GM21423 (cell line): ENCODE measurements around the gene NTM.
"Not testable (repeated sequence)": the region's sequence is repeated elsewhere in the genome, so short reads cannot be mapped to it uniquely, and the experiment has no call there.

ENCODE experiments used
- ATAC-seq: cut with Tn5 transposase; IDR thresholded peaks from one replicate; pipeline ENCODE4 v1.9.1; 2021; ENCODE audit warnings: mild to moderate bottlenecking, moderate library complexity; ENCODE audit not compliant: unreplicated experiment

The NTM gene

DNA sequence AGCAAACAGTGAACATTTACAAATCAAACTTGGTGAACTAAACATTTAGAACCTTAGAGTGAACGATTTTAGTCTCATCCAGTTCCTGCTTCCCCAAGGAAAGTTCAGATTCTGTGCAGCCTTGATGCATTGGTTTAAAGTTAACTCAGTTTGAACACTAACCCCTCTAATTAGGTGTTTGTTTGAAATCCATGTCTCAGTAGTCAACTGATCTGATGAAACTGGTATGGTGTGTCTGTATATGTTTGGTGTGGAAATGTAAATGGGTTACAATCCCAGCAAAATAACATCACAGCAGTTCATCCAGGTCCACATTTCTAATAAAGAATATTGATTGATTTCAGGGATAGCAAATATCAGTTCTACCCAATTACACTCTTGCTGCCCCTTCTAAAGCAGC is 532.0 kb downstream of the NTM start:
- ATAC-seq: no peak

DNA sequence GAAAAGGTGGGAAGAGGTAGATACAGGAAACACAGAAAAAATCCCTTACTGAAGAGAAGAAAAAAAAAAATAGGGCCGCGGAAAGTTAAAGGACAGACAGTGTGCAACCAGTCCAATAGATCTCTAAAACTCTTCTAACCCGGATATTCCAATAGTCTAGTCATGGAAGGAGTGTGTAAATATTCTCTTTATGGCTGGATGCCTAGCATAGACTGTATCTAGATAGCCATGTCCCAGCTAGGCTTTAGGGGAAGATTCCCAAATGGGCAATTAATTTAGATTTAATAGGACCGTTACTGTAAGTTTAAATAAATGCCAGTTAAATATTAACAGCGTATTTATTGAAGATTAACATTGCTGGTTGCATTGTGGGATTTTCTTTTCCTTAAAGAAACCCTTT is 532.7 kb downstream of the NTM start:
- no peak for ATAC-seq

DNA sequence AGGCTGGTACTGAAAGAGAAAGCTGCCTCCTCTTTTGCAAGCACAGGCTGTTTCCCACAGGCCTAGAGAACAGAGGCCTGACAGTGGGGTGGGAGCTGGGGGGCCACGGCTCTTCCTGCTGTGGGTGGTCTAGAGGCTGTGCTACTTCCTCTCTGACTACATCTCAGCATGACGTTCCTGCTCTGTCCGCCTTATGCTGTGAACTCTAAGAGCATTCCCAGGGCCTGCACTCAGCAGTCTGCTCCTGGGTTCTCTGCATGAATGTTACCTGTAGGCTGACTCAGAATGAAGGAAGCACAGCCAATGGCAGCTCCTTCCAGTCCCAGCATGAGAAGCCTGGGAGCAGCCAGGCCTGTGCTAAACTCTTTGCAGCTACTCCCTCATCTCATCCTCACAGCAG is 534.3 kb downstream of the NTM start:
- ATAC-seq: no peak

DNA sequence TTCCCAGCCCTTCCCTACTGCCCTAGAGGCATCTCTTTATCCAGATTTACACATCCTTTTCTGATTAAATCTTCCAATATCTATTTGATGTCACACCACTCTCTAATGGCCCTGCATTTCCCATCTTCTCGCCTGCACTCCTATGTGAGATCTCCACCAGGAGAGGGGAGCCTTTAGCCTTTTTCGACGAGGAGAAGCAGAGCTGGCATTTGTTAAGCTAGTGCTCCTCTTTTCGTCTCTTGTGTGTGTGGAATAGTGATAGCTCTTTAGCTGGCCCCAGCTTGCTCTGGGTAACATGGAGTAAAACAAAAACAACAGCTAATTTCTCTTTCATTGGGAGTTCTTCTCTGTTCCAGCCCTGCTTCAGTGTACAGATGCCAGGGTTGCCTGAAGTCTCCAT is 536.5 kb downstream of the NTM start:
- ATAC-seq: no peak

DNA sequence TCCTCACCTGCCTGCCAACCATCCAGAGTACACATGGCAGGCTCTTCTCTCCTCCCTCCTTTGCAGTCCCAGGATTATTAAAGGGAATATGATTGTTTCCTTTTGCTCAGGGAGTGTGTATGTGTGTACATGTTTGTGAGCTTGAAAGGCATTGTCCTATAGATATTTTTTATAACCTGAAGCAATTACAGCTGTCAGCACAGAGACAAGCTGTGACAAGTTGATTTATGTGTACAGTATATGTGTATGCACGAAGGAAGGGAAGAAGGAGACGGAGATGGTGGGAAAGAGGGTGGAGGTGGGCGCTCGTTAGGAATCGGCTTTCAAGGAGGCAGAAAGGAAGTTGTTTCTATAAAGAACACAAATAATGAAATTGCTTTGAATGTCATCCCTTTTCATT is 537.0 kb downstream of the NTM start:
- no peak for ATAC-seq

DNA sequence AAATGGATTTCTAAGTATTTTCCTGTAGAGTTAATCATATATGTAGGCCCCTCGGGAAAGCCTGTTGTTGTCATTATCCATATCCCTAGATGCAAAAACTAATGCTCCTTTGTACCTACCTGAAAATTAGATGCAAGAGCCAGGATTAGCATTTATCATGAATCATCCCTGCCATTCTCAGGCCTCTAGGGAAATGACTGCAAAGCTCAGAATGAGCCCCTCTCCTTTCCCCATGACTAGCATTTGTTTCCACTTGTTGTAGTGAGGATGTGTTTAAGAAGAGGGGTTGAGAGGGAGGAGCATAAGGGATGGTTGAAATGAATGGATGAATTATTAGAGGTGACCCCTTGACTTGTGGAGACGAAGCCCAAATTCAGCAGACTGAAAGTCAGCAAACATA is 537.9 kb downstream of the NTM start:
- no peak for ATAC-seq

DNA sequence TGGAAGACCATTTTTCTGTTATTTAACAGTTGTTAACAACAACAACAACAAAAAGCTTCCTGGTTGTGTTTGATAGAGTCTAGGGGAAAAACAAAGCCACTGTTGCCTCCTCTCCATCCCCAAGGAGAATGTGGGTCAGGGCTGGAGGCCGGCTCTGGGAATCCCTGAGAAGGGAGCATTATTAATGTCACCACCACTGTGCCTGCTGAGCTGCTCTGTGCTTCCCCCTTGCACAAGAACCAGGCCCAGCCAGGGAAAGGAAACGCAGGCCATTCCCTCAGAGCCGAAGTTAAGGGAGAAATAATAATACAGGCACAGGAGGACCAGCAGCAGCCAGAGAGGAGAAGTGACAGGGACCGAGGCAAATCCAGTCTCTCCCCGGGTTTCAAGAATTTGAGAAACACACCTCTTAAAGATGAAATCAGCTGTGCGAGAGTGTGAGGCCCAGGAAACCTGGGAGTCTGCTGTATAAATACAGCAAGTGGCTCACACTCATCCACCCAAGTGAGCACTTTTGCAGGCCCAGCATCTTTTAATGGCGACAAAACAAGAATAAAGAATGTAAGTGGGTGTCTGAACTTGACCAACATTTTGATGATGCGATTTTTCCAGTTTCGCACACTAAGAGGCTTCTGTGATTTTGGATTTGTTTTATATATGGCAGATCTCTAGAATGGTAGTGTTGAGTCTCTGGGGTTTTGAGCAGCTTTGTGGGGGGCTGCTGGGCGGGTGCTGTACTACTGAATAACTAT is 539.2 kb downstream of the NTM start:
- ATAC-seq: no peak

DNA sequence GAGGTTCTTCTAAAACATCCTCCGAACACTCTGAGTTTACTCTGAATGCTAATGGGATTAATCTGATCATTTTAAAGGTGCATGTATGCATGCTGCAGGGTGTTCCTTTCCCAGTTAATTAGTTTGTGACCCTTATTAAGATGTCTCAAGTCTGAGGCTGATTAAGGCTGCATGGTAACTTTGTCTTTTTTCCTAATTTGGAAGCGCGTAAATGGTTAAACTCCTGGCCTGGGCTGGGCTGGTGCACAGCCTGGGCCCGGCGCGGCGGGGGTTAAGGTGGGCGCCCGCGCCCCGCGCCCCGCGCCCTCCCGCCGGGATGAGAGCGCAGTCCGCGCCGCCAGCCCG is 539.7 kb downstream of the NTM start:
- no peak for ATAC-seq

DNA sequence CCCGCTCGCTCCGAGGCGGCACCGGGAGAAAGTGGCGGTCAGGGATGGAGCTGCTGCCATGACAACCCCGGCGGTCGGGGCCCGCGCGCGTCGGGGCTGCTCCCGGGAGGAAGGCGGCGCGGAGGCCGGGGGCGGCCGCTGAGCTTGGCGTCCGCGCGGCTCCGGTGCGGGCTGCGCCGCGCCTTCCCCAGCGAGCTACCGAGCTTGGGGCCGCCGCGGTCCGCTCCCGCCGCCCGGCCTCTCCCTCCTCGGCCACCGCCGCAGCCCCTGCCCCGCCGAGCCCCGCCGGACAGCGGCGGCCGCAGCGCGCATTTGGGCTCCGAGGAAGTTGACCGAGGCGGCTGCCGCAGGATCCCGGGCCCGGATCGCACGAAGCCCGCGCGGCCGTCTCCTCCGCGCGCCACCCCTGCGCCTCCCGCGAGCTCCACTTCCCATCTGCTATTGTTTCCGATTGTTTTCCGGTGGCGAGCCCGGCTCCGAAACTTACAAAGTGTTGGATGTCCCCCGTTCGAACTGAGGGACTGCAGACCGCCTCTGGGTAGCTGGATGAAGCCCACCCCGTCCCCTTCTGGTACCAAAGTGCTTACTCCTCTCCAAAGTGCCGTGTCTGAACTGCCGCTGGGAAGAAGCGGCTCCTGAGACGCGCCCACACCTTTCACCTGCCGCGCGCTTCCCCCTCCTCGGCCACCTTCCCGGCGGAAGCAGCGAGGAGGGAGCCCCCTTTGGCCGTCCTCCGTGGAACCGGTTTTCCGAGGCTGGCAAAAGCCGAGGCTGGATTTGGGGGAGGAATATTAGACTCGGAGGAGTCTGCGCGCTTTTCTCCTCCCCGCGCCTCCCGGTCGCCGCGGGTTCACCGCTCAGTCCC is 540.3 kb downstream of the NTM start:
- no peak for ATAC-seq

DNA sequence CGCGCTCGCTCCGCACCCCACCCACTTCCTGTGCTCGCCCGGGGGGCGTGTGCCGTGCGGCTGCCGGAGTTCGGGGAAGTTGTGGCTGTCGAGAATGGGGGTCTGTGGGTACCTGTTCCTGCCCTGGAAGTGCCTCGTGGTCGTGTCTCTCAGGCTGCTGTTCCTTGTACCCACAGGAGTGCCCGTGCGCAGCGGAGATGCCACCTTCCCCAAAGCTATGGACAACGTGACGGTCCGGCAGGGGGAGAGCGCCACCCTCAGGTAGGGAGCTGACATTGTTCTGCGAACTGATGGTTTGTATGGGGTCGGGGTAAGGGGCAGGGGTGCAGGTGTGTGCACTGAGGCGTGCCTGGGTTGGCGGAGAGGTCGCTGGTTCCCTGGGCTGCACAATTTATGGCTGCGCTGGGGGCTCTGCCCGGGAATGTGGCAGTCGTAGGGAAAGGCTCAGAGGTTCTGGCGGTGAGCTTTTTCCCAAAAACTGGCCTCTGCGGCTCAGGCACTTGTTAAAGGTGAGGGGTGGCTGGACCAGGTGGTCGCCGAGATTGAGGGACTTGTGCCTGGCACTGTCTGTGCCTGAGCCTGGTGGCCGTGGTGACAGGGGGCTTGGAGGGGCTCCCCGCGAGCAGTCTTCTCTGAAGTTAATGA is 541.1 kb downstream of the NTM start:
- ATAC-seq: not testable (repeated sequence)

DNA sequence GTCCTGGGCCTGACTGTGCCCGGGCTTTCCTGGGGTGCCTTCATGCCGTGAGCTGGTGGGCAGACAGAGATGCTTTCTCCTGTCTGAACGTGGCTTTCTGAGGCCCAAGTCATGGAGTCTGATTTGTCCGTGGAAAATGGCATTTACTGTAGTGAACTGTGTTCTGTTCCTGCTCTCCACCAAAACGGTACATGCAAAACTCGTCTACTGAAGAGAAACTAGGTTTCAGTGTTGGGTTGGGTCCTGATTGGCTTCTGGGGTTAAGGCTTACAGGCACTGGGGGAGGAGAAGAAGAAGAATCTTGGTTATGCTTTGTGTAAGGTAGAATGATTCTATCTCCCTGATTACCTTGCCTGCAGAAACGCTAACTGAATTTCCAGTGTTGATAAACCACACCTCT is 541.7 kb downstream of the NTM start:
- no peak for ATAC-seq

DNA sequence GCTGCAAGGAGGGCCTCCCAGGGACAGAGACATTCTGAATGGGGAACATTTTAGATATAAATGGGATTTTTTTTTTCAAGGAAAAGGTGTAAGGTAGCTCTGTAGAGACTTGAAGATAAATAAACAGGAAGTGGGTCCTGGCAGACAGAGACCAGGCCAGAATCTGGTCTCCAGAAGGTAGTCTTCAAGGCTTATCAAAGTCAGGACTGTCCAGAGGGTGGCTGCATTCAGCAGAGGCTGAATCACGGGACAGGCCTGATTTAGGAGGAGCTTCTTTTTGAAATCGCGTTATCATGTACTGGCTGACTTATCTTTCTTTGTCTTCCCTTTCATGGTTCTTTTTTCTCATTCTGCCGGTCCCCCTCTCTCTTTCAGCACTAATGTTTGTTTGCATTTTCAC is 542.9 kb downstream of the NTM start:
- ATAC-seq: no peak

DNA sequence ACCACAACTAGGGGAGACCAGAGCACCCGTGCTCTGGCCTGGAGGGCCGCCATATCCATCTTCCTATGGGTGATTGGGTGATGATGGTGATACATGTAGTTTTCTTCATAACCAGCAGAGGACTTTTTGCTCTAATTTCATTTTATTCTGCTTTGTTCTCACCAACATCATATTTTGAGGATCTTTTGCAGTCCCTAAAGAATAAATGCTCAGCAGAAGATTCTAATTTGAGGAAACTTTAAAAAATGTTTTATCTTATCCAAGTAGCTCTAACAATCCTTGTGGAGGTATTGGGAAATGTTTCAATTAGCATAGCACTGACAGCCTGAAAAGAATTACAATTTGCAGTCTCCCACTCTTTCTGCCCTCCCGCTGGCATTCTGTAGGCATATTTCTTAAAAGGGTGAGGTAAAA is 544.0 kb downstream of the NTM start:
- no peak for ATAC-seq

DNA sequence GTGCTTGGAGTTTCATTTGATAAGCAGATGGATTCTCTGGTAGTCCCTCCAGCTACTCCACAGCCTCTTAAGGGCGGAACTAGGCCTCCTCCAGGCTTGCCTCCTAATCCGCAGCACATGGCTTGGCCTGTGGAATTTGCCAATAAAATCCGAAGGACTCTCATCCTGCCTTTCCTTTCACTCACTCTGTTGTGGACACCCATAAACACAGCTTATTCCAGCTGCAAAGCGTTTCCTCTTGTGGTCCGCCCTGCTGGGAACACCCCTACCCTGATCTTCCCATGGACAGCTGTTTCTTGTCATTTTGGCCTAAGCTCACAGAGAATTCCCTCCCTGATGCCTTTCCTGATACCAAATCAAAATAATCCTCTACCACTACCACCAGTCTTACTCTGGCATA is 546.2 kb downstream of the NTM start:
- no peak for ATAC-seq

DNA sequence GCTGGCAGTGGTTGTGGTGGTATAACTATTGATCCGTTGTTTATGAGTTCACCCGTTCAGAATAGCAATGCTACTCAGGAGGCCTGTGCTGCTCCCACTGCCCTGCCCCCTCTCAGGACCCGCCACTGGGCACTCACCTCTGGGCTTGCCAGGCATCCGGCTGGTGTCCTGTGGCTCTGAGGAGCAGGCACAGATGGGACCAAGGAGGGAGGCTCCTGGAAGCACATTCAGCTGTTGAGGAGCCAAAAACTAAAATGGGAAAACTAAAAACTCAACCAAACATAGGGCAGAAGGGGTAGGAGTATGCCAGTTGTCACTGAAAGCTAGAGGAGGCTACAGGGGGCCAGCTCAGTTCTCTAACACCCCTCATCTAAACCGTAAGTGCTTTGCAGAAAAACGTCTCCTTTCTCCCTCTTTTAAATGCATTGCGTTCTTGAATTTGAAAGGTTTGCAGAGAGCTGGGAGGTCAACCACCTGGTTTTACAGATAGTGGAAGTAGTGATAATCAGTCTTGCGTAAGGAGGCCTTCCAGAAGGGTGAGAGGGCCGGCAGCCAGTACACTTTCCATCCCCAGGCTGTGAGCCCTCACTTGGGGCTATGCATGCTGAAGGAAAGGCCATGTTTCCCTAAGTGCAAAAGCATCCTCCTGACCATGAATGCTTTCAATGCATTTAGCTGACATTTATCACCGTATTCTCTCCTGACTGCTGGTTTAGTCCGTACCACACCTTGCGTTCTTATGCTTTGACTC is 547.4 kb downstream of the NTM start:
- no peak for ATAC-seq

DNA sequence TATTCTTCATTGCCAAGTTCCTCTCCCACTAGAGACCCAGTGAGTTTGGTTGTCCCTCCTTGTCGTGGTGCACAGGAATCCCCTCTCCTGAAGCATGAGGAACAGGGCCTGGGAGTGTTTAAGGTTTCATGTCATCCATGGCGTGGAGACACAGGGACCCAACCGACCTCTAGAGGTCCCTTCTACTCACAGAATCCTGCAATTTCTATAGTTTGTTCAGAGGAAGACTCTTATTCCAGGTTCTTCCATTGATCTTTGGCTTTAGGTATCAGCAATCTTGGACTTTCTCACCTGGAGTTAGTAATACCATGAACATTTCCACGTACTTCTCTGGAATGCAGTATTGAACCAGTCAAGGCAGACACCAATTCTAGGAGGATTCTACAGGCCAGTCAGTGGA is 548.2 kb downstream of the NTM start:
- ATAC-seq: no peak

DNA sequence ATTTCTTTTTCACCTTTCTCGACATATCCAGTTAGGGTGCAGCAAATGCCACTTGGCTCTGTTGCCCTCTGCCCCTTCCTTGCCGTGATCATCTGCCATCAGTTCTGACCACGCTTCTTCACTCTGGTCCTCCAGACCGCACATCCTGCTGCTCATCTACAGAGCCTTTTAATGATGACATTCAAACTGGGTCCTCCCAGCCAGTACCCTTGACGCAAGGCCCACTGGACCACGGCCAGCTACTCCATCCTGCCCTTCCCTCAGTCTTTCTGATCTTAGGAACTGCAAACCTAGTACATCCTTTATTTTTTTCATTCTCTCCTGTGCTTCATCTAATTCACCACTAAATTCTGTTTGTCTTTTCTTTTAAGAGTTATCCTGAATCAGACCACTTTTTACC is 551.8 kb downstream of the NTM start:
- ATAC-seq: no peak

DNA sequence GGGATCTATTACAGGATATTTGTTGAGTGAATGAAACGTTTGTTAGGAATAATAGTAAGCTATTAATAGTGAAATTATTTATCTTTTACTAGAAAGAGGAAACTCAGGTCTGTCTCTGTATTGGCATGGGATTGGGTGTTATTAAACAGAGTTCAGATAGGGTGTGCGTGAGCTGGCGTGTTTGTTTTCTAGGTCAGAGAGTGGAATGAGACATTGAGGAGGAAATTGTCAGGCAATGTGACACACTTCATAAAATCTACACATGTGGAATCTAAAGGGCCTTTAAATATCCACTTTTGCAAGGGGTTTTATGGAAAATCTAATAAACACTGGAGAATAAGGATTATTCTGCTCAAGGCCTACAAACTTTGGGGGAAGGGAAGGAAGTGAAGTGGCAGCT is 552.9 kb downstream of the NTM start:
- ATAC-seq: no peak

DNA sequence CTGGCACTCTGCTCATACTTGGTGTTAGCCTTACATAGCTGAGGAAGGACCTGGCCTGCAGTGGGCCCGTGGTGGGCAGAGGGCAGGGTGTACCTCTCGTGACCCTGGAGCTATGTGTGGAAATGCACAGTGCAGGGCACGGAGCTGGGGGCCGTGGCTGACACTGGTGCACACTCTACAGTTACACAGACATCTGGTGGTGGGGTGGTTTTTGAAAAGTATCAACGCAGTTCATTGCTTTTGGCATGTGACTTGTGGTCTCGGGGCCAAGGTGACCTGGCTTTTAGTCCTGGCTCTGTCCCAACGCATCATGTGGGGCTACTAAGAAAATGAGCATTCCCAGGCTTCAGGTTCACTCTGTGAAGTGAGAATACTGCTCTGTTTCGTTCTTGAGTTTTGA is 553.6 kb downstream of the NTM start:
- ATAC-seq: no peak

DNA sequence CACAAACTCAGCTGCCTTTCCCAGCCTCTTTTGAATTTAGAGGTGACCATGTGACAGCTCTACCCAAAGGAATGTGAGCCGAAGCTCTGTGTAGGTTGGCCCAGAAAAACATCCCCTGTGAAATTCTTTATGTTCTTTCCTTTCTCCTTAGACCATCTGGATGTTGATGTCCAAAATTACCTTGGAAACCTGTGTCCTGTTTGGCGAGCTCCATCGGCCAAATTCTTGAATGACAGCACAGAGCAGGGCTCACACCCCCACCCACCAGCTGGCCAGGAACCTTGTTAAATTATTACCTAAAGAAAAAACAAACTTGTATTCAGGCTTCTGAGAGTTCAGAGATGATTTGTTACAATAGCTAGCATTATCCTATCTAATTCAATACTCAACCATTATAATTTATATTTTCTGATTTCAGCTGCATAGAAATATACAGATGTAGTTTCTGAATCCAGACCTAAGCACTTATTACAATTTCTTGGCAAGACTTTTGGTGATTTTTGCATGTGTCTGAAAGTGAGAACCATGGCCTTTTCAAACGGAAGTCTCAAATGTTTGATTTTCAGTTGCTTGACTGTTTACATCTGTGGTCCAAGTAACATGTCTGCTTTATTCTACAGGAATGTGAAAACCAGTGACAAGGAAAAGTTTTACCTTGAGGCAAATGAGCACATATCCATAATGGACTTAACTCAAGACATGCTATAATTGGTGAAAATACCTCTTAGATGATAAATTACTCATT is 554.2 kb downstream of the NTM start:
- ATAC-seq: no peak

DNA sequence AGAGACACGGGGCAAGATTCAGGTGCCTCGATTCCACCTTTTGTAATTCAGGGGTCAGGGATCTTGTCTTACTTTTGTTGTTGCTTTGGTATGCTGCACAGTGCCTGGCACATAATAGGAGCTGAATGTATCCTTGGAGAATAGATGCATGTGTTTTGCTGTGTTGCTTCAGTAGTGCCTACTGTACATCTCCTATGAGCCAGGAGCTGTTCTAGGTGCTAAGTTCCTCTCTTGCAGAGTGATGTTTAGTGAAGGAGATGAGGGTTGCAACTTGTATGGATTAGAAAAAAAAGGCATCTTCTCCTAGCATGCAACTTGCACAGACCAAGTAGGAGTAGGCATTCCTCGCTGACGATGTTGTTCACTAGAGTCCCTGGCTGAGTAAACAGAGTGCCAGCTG is 555.4 kb downstream of the NTM start:
- ATAC-seq: no peak
